ENCODE data around the gene FKBP6.
"Not testable (repeated sequence)": the region's sequence is repeated elsewhere in the genome, so short reads cannot be mapped to it uniquely, and the experiment has no call there.

DNA sequence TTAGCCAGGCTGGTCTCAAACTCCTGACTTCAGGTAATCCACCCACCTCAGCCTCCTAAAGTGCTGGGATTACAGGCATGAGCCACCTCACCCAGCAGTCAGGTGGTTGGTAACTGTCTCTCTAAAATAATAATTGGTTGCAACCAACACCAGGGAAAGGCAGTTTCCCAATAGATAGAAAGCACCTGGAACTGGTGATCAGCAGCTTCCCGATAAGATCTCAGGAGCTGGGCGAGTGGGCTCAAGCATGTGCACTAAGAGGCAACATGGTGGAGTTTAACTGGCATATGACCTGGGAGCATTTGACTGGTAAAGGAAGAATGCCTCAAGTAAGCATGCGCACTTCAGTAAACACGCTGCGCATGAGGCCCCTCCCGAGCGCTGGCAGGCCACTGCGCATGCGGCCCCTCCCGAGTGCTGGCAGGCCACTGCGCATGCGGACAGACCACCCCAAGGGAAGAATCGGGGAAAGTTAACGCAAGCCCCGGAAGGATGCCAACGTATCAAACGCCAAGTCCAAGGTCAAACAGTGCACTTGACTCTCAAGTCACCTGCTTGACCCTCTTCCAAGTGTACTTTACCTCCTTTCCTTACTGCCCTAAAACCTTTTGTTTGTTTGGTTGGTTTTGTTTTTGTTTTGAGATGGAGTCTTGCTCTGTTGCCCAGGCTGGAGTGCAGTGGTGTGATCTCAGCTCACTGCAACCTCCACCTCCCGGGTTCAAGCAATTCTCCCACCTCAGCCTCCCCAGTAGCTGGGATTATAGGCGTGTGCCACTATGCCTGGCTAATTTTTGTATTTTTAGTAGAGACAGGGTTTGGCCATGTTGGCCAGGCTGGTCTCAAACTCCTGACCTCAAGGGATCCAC, 71.5 kb downstream of the FKBP6 start:
- TF ChIP-seq, protein P1, sequence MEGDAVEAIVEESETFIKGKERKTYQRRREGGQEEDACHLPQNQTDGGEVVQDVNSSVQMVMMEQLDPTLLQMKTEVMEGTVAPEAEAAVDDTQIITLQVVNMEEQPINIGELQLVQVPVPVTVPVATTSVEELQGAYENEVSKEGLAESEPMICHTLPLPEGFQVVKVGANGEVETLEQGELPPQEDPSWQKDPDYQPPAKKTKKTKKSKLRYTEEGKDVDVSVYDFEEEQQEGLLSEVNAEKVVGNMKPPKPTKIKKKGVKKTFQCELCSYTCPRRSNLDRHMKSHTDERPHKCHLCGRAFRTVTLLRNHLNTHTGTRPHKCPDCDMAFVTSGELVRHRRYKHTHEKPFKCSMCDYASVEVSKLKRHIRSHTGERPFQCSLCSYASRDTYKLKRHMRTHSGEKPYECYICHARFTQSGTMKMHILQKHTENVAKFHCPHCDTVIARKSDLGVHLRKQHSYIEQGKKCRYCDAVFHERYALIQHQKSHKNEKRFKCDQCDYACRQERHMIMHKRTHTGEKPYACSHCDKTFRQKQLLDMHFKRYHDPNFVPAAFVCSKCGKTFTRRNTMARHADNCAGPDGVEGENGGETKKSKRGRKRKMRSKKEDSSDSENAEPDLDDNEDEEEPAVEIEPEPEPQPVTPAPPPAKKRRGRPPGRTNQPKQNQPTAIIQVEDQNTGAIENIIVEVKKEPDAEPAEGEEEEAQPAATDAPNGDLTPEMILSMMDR (conservative IDR thresholded peaks at IDR 0.05 in 1 of 2, IDR thresholded peaks at IDR 0.05 in 1 of 2; ENCODE audit: extremely low read depth in 1 of 2, insufficient read depth in 1 of 2, low read depth in 1 of 2, low read length in 2 of 2): not testable (repeated sequence)
- not testable (repeated sequence) for TF ChIP-seq EZH2 (IDR thresholded peaks at IDR 0.05; ENCODE audit: borderline replicate concordance, low read length)

Data from mammary epithelial cell (primary cell).